Heart left ventricle (tissue), 13 donors: ENCODE measurements around the gene HIRIP3.

Experiments used
- POLR2A ChIP-seq, 2 donors: fragments of 450-650 bp; IDR thresholded peaks; one replicate each; pipeline ENCODE4 v1.6.1; 2017; ENCODE audit warnings: antibody characterized with exemption in 2 of 2, mild to moderate bottlenecking in 2 of 2, moderate library complexity in 2 of 2
- TF ChIP-seq, protein P1 (sequence below), 12 donors: fragments of 200-600 bp; sonication (generic) in 4 of 12; IDR thresholded peaks; one replicate each; pipeline versions ENCODE4 v1.5.0 to v1.8.0; 2018 to 2022; ENCODE audit warnings: antibody characterized with exemption in 12 of 12, mild to moderate bottlenecking in 5 of 12
- donor health status: ischemic (EF 13 %, LVEDD 7.1; RV severe dilation, severe dysfunction).
- donor health status: DM: no; HTN: yes; CAD: no.
- donor health status: DM: no; HTN: no; CAD: no.
- donor health status: ischemic (EF 25% LVEDD 6.9; RV normal size, moderate dysfunction).
- donor health status: ischemic (EF 25% LVEDD 5.7; RV mildly dilated, moderate dysfunction).
- donor health status: ischemic (EF 35%, LVEDD 5.7; RV mildly dilated, moderate dysfunction).
- donor health status: nonischemic (EF 11% LVEDD 7.7; RV severe dilation, severe dysfunction).
- donor health status: DM: yes; HTN: yes; CAD: no.
- donor health status: PGD.
- donor health status: ischemic (EF 29% LVEDD 5.4; RV normal size, mild dysfunction).
- donor health status: nonischemic (EF 23%, LVEDD 6.1; RV moderate dilation, normal function).

DNA sequence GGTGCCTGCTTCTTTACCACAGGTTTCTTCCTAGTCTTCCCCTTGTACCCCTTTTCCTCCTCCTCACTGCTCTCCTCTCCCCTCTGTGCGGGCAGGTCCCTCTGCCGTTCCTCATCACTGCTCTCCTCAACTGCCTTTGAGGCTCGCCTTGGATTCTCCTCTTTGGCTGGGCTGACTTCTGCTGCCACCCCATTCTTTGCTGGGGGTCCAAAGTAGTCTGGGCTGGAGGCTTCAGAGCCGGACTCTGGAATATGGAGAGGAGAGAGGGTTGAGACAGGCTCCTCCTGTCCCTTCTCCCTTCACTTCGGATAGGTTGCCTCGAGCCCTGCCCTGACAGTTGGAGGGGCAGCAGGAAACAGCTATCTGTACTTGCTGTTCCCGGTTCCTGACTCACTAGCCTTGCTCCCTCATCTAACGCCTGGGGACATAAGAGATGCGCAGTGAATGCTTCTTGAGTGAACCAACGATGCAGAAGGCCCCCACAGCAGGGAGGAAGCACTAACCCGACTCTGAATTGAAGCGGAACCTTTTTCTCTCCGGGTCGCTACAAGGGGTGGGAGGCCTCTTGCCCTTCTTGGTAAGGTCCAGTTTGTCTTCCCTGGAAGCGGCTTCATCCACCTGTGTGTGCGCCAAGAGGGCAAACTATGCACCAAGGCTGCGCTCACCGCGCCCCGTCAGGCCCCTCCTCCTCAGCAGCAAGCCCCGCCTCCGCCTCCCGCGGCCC lies 655 bp downstream of the HIRIP3 start:
- TF ChIP-seq, protein P1, sequence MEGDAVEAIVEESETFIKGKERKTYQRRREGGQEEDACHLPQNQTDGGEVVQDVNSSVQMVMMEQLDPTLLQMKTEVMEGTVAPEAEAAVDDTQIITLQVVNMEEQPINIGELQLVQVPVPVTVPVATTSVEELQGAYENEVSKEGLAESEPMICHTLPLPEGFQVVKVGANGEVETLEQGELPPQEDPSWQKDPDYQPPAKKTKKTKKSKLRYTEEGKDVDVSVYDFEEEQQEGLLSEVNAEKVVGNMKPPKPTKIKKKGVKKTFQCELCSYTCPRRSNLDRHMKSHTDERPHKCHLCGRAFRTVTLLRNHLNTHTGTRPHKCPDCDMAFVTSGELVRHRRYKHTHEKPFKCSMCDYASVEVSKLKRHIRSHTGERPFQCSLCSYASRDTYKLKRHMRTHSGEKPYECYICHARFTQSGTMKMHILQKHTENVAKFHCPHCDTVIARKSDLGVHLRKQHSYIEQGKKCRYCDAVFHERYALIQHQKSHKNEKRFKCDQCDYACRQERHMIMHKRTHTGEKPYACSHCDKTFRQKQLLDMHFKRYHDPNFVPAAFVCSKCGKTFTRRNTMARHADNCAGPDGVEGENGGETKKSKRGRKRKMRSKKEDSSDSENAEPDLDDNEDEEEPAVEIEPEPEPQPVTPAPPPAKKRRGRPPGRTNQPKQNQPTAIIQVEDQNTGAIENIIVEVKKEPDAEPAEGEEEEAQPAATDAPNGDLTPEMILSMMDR (IDR thresholded peaks at IDR 0.05), result no peak
- TF ChIP-seq POLR2A (IDR thresholded peaks at IDR 0.05), result no peak
